ENCODE data around the gene OR5K4.

DNA sequence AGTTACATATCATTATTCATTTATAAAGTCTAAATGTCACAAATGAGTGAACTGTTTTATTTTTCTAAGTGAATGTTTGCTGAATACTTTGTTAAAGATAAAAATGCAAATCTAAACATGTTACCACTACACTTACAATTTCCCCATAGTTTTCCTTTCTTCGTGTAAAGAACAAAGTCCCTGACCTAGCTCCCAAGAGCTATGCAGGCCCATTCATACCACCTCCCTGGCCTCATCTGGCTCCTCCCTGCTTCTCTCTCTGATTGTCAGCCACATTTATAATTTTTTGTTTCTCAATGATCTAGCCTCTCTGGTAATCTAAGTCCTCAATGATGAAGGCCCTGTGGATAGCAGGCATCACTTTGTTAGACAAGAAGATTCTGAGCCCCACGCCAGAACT, 31.0 kb upstream of the OR5K4 start:
- no peak for TF ChIP-seq POLR2A (IDR thresholded peaks at IDR 0.05)
- TF ChIP-seq, protein P1, sequence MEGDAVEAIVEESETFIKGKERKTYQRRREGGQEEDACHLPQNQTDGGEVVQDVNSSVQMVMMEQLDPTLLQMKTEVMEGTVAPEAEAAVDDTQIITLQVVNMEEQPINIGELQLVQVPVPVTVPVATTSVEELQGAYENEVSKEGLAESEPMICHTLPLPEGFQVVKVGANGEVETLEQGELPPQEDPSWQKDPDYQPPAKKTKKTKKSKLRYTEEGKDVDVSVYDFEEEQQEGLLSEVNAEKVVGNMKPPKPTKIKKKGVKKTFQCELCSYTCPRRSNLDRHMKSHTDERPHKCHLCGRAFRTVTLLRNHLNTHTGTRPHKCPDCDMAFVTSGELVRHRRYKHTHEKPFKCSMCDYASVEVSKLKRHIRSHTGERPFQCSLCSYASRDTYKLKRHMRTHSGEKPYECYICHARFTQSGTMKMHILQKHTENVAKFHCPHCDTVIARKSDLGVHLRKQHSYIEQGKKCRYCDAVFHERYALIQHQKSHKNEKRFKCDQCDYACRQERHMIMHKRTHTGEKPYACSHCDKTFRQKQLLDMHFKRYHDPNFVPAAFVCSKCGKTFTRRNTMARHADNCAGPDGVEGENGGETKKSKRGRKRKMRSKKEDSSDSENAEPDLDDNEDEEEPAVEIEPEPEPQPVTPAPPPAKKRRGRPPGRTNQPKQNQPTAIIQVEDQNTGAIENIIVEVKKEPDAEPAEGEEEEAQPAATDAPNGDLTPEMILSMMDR (IDR thresholded peaks at IDR 0.05 in 4 of 5, conservative IDR thresholded peaks at IDR 0.05 in 1 of 5) = no peak

Measured in gastrocnemius medialis (tissue), 4 donors.